IPS DF 4.7 (cell line): ENCODE results near the gene ATAD3B.
"Not testable (repeated sequence)": the region's sequence is repeated elsewhere in the genome, so short reads cannot be mapped to it uniquely, and the experiment has no call there.

Experiments used
- DNase-seq: peaks from one replicate; pipeline ENCODE4 v3.0.0-alpha.2; 2013; ENCODE audit warnings: low spot score; ENCODE audit errors: extremely low read depth

Gene ATAD3B

GRCh38 chr1:1433804-1434130, 37.8 kb upstream of the ATAD3B start:
- DNase-seq = no peak

GRCh38 chr1:1434131-1434823, 37.3 kb upstream of the ATAD3B start:
- DNase-seq = no peak

GRCh38 chr1:1434824-1435105, 36.8 kb upstream of the ATAD3B start:
- DNase-seq = no peak

GRCh38 chr1:1435106-1435903, 36.3 kb upstream of the ATAD3B start, which contains the start of gene VWA1:
VWA1 (plus strand) TSS chr1:1435690; CDS start chr1:1435749, 59 bp downstream.
- no peak for DNase-seq

- DNase-seq = no peak
These were observed 35.5 kb upstream of the ATAD3B start for GRCh38 chr1:1435911-1436629.

- DNase-seq = no peak
These were observed 34.9 kb upstream of the ATAD3B start for GRCh38 chr1:1436630-1437032.

GRCh38 chr1:1437033-1437903, 34.3 kb upstream of the ATAD3B start:
- no peak for DNase-seq

- no peak for DNase-seq
These were observed 33.6 kb upstream of the ATAD3B start for GRCh38 chr1:1437904-1438376.

GRCh38 chr1:1438531-1439381, 32.8 kb upstream of the ATAD3B start:
- no peak for DNase-seq

- DNase-seq = no peak
These were observed 31.9 kb upstream of the ATAD3B start for GRCh38 chr1:1439546-1440261.

GRCh38 chr1:1440262-1441001, 31.1 kb upstream of the ATAD3B start:
- no peak for DNase-seq

- no peak for DNase-seq
These were observed 30.3 kb upstream of the ATAD3B start for GRCh38 chr1:1441002-1441888.

GRCh38 chr1:1442069-1442770, 29.3 kb upstream of the ATAD3B start:
- DNase-seq = no peak

GRCh38 chr1:1446631-1447030, 24.9 kb upstream of the ATAD3B start:
- not testable (repeated sequence) for DNase-seq

GRCh38 chr1:1449099-1449739, 22.3 kb upstream of the ATAD3B start, which contains the start of gene ATAD3C:
ATAD3C (plus strand) TSS chr1:1449689; CDS start chr1:1450684, 995 bp downstream.
- DNase-seq = no peak

- not testable (repeated sequence) for DNase-seq
These were observed 20.9 kb upstream of the ATAD3B start for GRCh38 chr1:1450616-1451015.
